SK-N-SH (cell line): ENCODE results near the gene C12orf75. TPM values are rescaled to one million over a fixed set of nuclear protein-coding genes. Genes with fewer than 3 reads are reported as not detected.

Experiments used
- CTCF ChIA-PET: fragments of 300-600, 350-600 bp; formaldehyde crosslinking; extraction: SDS; loops from one replicate; lab custom pipeline; 2021; lab: Yijun Ruan, JAX
- POLR2A ChIA-PET: fragments of 350-600 bp; sonication (Branson Sonifier 250); formaldehyde crosslinking; extraction: SDS; loops from one replicate; lab custom pipeline; 2020; ENCODE audit warnings: antibody characterized with exemption, inconsistent platforms; lab: Yijun Ruan, JAX
- DNase-seq: peaks from one replicate; pipeline ENCODE4 v3.0.0; 2012
- H2AFZ ChIP-seq: fragments of 200-600 bp; sonication (generic); 2 replicates; pipeline ENCODE4 v1.8.1; 2016; ENCODE audit warnings: antibody characterized with exemption, mild to moderate bottlenecking, low read depth
- H3F3A ChIP-seq: fragments of 200-600 bp; sonication (generic); replicated peaks from 2 replicates; pipeline ENCODE3; 2016; ENCODE audit warnings: antibody characterized with exemption, mild to moderate bottlenecking; ENCODE audit not compliant: insufficient read depth
- H3K27ac ChIP-seq, 2 experiments: fragments of 200-500 bp in 1 of 2; fragments of 200-600 bp in 1 of 2; sonication (Bioruptor generic) in 1 of 2; sonication (generic), shearing (Covaris generic) in 1 of 2; 2 replicates each; pipeline versions ENCODE4 v1.5.1 to v1.6.1; 2014 to 2016; ENCODE audit warnings: low read depth in 2 of 2, inconsistent platforms in 1 of 2, low read length in 1 of 2, mild to moderate bottlenecking in 1 of 2, mixed read lengths in 1 of 2
- H3K27me3 ChIP-seq: fragments of 200-600 bp; sonication (generic), shearing (Covaris generic); 2 replicates; pipeline ENCODE4 v1.6.1; 2016; ENCODE audit warnings: mixed run types; ENCODE audit not compliant: insufficient read depth
- H3K36me3 ChIP-seq, 2 experiments: fragments of 200-500 bp in 1 of 2; fragments of 200-600 bp in 1 of 2; sonication (Bioruptor generic) in 1 of 2; sonication (generic) in 1 of 2; replicated peaks in 1 of 2; 2 replicates each; pipeline versions ENCODE3 to v1.5.1; 2014 to 2016; ENCODE audit warnings: low read length in 1 of 2, mild to moderate bottlenecking in 1 of 2; ENCODE audit not compliant: insufficient read depth in 2 of 2, control insufficient read depth in 1 of 2
- H3K4me1 ChIP-seq, 2 experiments: fragments of 200-500 bp in 1 of 2; fragments of 200-600 bp in 1 of 2; sonication (Bioruptor generic) in 1 of 2; sonication (generic), shearing (Covaris generic) in 1 of 2; 2 replicates each; pipeline versions ENCODE4 v1.5.1 to v1.6.1; 2014 to 2016; ENCODE audit warnings: low read depth in 1 of 2, low read length in 1 of 2, mixed run types in 1 of 2; ENCODE audit not compliant: insufficient read depth in 2 of 2, control insufficient read depth in 1 of 2
- H3K4me2 ChIP-seq: fragments of 200-600 bp; sonication (generic), shearing (Covaris generic); 2 replicates; pipeline ENCODE4 v1.6.1; 2017; ENCODE audit warnings: mixed run types
- H3K4me3 ChIP-seq, 2 experiments: fragments of 200-500 bp in 1 of 2; fragments of 200-600 bp in 1 of 2; sonication (Bioruptor generic) in 1 of 2; sonication (generic), shearing (Covaris generic) in 1 of 2; 2 replicates each; pipeline versions ENCODE4 v1.5.1 to v1.8.1; 2014 to 2016; ENCODE audit warnings: low read depth in 2 of 2, inconsistent platforms in 1 of 2, low read length in 1 of 2, mild to moderate bottlenecking in 1 of 2, mixed read lengths in 1 of 2, moderate library complexity in 1 of 2
- H3K79me2 ChIP-seq: fragments of 200-600 bp; sonication (generic); 2 replicates; pipeline ENCODE4 v1.8.1; 2017; ENCODE audit warnings: mild to moderate bottlenecking; ENCODE audit not compliant: insufficient read depth
- H3K9ac ChIP-seq: fragments of 200-600 bp; sonication (generic); 2 replicates; pipeline ENCODE4 v1.6.1; 2017; ENCODE audit warnings: mixed run types
- H3K9me2 ChIP-seq: fragments of 200-600 bp; sonication (generic); 2 replicates; pipeline ENCODE4 v1.6.1; 2017; ENCODE audit warnings: mixed run types
- H3K9me3 ChIP-seq: fragments of 200-600 bp; sonication (generic); 2 replicates; pipeline ENCODE4 v1.6.1; 2017; ENCODE audit warnings: mixed run types, mild to moderate bottlenecking, moderate library complexity
- H4K20me1 ChIP-seq: fragments of 200-600 bp; sonication (generic); 2 replicates; pipeline ENCODE4 v1.6.1; 2017; ENCODE audit warnings: mild to moderate bottlenecking, mixed run types; ENCODE audit not compliant: insufficient read depth
- CHD2 ChIP-seq: fragments of 150-350 bp; IDR thresholded peaks from 2 replicates; pipeline ENCODE4 v1.6.1; 2018; ENCODE audit warnings: low read length; ENCODE audit not compliant: partially characterized antibody
- ELF1 ChIP-seq: IDR thresholded peaks from 2 replicates; pipeline ENCODE4 v1.4.0; 2012
- EP300 ChIP-seq, 2 experiments: IDR thresholded peaks; 2 replicates each; pipeline versions ENCODE4 v1.4.0 to v1.6.1; 2012; ENCODE audit warnings: borderline replicate concordance in 1 of 2, low read depth in 1 of 2, low read length in 1 of 2
- EZH2phosphoT487 ChIP-seq: fragments of 200-600 bp; sonication (generic); IDR thresholded peaks from 2 replicates; pipeline ENCODE4 v1.6.1; 2017; ENCODE audit warnings: low read depth, mixed run types, mild to moderate bottlenecking, antibody characterized with exemption, moderate library complexity, borderline replicate concordance
- FOSL2 ChIP-seq: IDR thresholded peaks from 2 replicates; pipeline ENCODE4 v1.4.0; 2012; ENCODE audit warnings: low read depth, mild to moderate bottlenecking, moderate library complexity, borderline replicate concordance
- GABPA ChIP-seq: IDR thresholded peaks from 2 replicates; pipeline ENCODE4 v1.4.0; 2012; ENCODE audit warnings: low read depth, mild to moderate bottlenecking
- GATA2 ChIP-seq: sonication (generic); formaldehyde crosslinking; IDR thresholded peaks from 2 replicates; pipeline ENCODE4 v1.5.0; 2020; ENCODE audit warnings: mild to moderate bottlenecking, missing genetic modification reagents
- MXI1 ChIP-seq: IDR thresholded peaks from 2 replicates; pipeline ENCODE4 v1.6.1; 2012; ENCODE audit warnings: mild to moderate bottlenecking, low read depth, low read length, improper control_type of control experiment
- NRF1 ChIP-seq: IDR thresholded peaks from 2 replicates; pipeline ENCODE4 v1.6.1; 2012; ENCODE audit warnings: low read depth, mild to moderate bottlenecking, low read length
- RAD21 ChIP-seq: IDR thresholded peaks from 2 replicates; pipeline ENCODE4 v1.6.1; 2012; ENCODE audit warnings: mild to moderate bottlenecking, low read length
- RXRA ChIP-seq: IDR thresholded peaks from 2 replicates; pipeline ENCODE4 v1.4.0; 2012; ENCODE audit warnings: low read depth, mild to moderate bottlenecking, borderline replicate concordance
- SIN3A ChIP-seq: IDR thresholded peaks from 2 replicates; pipeline ENCODE4 v1.6.1; 2012; ENCODE audit warnings: low read depth, mild to moderate bottlenecking, low read length, moderate library complexity, borderline replicate concordance
- TAF1 ChIP-seq: IDR thresholded peaks from 2 replicates; pipeline ENCODE4 v1.6.1; 2012; ENCODE audit warnings: low read depth, mild to moderate bottlenecking, low read length, moderate library complexity, borderline replicate concordance
- WGBS: methylation state at CpG from one replicate; pipeline ENCODE4 v1.1.6; 2017; ENCODE audit warnings: low lambda C conversion rate; 5-methylcytosine and 5-hydroxymethylcytosine counted together
- polyA plus RNA-seq, 3 experiments: library from polyadenylated mRNA; depleted of rRNA; stranded (reverse); fragments of >200 nt; gene quantifications; 2 replicates each; pipeline ENCODE4 v1.2.3, GENCODE V29; 2012
- TF ChIP-seq, protein P1 (sequence below): IDR thresholded peaks from 2 replicates; pipeline ENCODE4 v1.4.0; 2012; ENCODE audit warnings: low read depth
- TF ChIP-seq, protein P2 (sequence below): IDR thresholded peaks from 2 replicates; pipeline ENCODE4 v1.4.0; 2012; ENCODE audit warnings: low read depth, borderline replicate concordance
- TF ChIP-seq, protein P3 (sequence below): IDR thresholded peaks from 2 replicates; pipeline ENCODE4 v1.6.1; 2012; ENCODE audit warnings: mild to moderate bottlenecking, low read depth, low read length, moderate library complexity

C12orf75 gene
- polyA plus RNA-seq, 1 of the 3 experiments (the other 2 are of a cell fraction) = 221 TPM

DNA sequence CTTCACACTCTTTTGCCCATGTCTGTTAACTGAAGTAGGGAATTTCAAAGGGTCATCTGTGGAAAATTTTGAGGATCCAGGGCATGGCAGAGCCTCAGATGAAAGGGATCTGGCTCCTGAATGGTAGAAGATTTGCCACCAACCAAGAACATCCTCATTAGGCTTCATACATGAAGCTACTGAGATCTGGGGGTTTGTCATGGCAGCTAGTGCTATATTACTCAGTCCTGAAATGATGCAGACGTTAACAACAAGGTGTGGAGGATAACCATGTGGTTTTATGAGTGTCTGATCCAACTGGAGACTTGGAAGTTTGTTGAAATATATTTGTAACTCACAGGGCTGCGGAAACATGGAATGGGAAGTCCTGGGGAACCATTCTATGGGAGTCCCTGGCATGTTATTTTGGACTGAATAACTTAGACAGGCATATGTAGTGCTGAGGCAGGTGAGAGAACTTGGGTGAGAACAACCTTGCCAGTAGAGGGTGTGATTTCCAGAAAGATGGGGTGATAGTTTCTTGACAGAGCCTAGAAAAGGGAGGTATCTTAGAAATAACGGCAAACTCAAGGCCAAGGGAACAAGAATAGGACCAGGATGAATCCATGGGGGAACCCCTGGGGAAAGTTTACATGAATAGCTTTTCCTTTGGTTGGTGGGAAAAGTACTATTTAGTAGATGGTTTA, 42.0 kb upstream of the C12orf75 start:
- Histone ChIP-seq H3K27me3 (no peaks in the 10 kb centered on the region), H3K4me3 (no peak overlapping the region), H4K20me1 (no peaks in the 10 kb centered on the region), H3K4me1 (no peaks in the 10 kb centered on the region), H2AFZ (no peak overlapping the region), H3K27ac (no peak overlapping the region), H3K9ac (no peak overlapping the region), H3K9me3 (no peaks in the 10 kb centered on the region), H3F3A (peaks cover 4% of the 10 kb centered on the region), H3K79me2 (no peaks in the 10 kb centered on the region), H3K36me3 (no peaks in the 10 kb centered on the region), H3K9me2 (no peaks in the 10 kb centered on the region), H3K4me2 (no peak overlapping the region)
- DNase-seq = no peak
- no peak for TF ChIP-seq GABPA
- no peak for TF ChIP-seq ELF1
- TF ChIP-seq MXI1 = no peak
- WGBS = 85% methylated on average over 3 of the region's 3 CpGs
- POLR2A ChIA-PET = no interaction called here
- CTCF ChIA-PET = no interaction called here

DNA sequence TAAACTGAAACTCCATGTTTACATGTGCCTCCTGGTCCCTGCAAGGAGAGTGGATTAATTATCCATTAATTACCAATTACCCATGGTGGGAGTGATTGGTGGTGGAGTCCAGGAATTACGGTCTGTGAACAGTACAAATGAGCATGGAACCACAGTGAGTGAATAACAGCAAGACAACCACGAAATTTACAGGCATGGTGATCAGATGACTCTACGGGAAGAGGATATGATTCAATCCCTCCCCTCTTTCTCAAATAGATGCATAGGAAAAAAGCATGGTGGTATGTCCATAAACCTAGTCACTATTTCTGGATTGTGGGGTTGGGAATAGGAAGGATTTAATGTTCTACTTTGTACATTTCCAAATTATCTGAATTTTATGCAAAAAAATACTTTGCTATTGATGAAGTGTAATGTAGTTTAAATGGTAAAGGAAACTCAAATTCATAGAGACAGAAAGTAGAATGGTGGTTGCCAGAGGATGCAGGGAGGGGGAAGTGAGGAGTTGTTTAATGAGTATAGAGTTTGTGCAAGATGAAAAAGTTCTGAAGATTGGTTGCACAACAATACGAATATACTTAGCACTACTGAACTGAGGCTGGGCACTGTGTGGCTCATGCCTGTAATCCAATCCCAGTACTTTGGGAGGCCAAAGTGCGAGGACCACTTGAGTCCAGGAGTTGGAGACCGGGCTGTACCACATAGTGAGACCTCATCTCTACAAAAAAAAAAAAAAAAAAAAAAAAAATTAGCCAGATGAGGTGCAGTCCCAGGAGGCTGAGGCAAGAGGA, 41.2 kb upstream of the C12orf75 start:
- 74% methylated on average over 6 of the region's 6 CpGs for WGBS
- H3K79me2 ChIP-seq = no peaks in the 10 kb centered on the region
- peaks cover 4% of the 10 kb centered on the region for H3F3A ChIP-seq
- CTCF ChIA-PET = no interaction called here
- no peaks in the 10 kb centered on the region for H4K20me1 ChIP-seq
- H3K9me2 ChIP-seq = no peaks in the 10 kb centered on the region
- no peak for DNase-seq
- H3K36me3 ChIP-seq = no peaks in the 10 kb centered on the region
- H3K27ac ChIP-seq = no peak overlapping the region
- POLR2A ChIA-PET = no interaction called here
- no peaks in the 10 kb centered on the region for H3K9me3 ChIP-seq
- H2AFZ ChIP-seq = no peak overlapping the region
- no peak overlapping the region for H3K4me2 ChIP-seq
- TF ChIP-seq GATA2 (CRISPR knock-in tag) (no peak), EZH2phosphoT487 (no peak), CHD2 (no peak), RXRA (no peak), FOSL2 (no peak), SIN3A (no peak), ELF1 (no peak)
- TF ChIP-seq, protein P1, sequence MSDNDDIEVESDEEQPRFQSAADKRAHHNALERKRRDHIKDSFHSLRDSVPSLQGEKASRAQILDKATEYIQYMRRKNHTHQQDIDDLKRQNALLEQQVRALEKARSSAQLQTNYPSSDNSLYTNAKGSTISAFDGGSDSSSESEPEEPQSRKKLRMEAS = no peak
- H3K27me3 ChIP-seq = no peaks in the 10 kb centered on the region
- H3K4me3 ChIP-seq = no peak overlapping the region
- no peaks in the 10 kb centered on the region for H3K4me1 ChIP-seq
- no peak overlapping the region for H3K9ac ChIP-seq

DNA sequence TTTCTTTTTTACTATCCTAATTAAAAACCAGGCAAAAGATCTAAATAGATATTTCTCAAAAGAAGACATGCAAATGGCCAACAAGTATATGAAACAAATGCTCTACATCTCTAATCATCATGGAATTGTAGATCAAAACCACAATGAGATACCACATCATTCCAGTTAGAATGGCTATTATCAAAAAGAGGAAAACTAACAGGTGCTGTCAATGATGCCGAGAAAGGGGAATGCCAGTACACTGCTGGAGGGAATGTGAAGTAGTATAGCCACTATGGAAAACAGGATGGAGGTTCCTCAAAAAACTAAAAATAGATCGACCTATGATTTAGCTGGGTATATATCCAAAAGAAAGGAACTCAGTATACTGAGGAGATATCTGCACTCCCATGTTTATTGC, 39.0 kb upstream of the C12orf75 start:
- 75% methylated on average over 2 of the region's 2 CpGs for WGBS
- no peaks in the 10 kb centered on the region for H3K36me3 ChIP-seq
- no peaks in the 10 kb centered on the region for H3K9me2 ChIP-seq
- H3K4me3 ChIP-seq = no peak overlapping the region
- H3K79me2 ChIP-seq = no peaks in the 10 kb centered on the region
- H3F3A ChIP-seq = peaks cover 3% of the 10 kb centered on the region
- POLR2A ChIA-PET = no interaction called here
- H3K9me3 ChIP-seq = no peaks in the 10 kb centered on the region
- H3K9ac ChIP-seq = no peak overlapping the region
- H4K20me1 ChIP-seq = no peaks in the 10 kb centered on the region
- H3K4me2 ChIP-seq = no peak overlapping the region
- no peaks in the 10 kb centered on the region; a peak in 1 of 4 replicates for H3K4me1 ChIP-seq
- no peak for DNase-seq
- no peak overlapping the region for H3K27ac ChIP-seq
- no peaks in the 10 kb centered on the region for H3K27me3 ChIP-seq
- CTCF ChIA-PET = interaction anchor here (1.0 kb wide), 1 partner anchor 92 kb away, joined by 3 read pairs; no protein-coding TSS in a partner anchor
- H2AFZ ChIP-seq = no peak overlapping the region
- TF ChIP-seq, protein P2, sequence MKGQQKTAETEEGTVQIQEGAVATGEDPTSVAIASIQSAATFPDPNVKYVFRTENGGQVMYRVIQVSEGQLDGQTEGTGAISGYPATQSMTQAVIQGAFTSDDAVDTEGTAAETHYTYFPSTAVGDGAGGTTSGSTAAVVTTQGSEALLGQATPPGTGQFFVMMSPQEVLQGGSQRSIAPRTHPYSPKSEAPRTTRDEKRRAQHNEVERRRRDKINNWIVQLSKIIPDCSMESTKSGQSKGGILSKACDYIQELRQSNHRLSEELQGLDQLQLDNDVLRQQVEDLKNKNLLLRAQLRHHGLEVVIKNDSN = no peak
- TF ChIP-seq CHD2 (no peak), NRF1 (no peak), FOSL2 (no peak), EP300 (IDR thresholded peaks at IDR 0.05; ENCODE audit: borderline replicate concordance in 1 of 2, low read depth in 1 of 2, low read length in 1 of 2) (no peak), RXRA (no peak), TAF1 (no peak), RAD21 (no peak)
- TF ChIP-seq, protein P3, sequence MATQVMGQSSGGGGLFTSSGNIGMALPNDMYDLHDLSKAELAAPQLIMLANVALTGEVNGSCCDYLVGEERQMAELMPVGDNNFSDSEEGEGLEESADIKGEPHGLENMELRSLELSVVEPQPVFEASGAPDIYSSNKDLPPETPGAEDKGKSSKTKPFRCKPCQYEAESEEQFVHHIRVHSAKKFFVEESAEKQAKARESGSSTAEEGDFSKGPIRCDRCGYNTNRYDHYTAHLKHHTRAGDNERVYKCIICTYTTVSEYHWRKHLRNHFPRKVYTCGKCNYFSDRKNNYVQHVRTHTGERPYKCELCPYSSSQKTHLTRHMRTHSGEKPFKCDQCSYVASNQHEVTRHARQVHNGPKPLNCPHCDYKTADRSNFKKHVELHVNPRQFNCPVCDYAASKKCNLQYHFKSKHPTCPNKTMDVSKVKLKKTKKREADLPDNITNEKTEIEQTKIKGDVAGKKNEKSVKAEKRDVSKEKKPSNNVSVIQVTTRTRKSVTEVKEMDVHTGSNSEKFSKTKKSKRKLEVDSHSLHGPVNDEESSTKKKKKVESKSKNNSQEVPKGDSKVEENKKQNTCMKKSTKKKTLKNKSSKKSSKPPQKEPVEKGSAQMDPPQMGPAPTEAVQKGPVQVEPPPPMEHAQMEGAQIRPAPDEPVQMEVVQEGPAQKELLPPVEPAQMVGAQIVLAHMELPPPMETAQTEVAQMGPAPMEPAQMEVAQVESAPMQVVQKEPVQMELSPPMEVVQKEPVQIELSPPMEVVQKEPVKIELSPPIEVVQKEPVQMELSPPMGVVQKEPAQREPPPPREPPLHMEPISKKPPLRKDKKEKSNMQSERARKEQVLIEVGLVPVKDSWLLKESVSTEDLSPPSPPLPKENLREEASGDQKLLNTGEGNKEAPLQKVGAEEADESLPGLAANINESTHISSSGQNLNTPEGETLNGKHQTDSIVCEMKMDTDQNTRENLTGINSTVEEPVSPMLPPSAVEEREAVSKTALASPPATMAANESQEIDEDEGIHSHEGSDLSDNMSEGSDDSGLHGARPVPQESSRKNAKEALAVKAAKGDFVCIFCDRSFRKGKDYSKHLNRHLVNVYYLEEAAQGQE = no peak
